ENCODE measurements around the gene FLACC1.

The FLACC1 gene

DNA sequence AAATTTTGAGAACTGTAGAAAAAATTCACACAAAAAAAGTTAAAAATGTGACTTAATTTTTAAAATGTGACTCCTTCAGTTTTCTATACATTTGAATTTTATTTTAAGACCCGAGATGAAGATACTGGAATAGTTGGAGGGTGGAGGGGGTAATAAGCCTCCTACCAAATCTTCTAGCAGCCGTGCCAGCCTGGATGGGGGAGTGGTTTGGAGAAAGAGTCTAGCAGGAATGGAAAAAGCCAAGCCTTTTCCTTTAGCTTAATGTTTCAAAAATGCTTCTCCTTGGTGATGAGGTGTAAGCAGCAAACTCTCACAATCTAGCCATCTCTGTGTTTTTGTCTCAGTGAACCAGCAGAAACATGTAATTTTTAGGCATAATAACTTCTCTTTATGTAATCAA is 82.1 kb downstream of the FLACC1 start:
- DNase-seq, result no peak

DNA sequence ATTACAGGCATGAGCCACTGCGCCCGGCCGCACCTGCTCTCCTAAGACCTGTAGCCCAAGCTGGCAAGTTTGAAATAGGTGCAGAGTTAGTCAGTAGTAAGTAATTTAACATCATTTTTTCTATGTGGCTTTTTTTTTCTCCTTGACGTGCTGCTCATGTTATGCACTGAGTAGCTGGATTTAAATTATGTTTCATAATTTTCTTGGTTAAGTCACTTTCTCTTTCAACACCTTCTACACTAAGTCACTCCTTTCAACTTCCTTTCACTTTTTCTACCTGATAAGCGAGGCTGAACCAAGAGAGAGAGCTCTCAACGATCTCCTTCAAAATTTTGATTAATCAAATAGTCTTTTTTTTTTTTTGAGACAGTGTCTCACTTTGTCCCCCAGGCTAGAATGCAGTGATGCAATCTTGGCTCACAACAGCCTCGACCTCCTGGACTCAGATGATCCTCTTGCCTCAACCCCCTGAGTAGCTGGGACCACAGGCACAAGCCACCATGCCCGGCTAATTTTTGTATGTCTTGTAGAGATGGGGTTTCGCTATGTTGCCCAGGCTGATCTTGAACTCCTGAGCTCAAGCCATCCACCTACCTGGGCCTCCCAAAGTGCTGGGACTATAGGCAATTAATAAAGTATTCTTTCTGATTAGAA is 83.7 kb downstream of the FLACC1 start:
- DNase-seq, result no peak

DNA sequence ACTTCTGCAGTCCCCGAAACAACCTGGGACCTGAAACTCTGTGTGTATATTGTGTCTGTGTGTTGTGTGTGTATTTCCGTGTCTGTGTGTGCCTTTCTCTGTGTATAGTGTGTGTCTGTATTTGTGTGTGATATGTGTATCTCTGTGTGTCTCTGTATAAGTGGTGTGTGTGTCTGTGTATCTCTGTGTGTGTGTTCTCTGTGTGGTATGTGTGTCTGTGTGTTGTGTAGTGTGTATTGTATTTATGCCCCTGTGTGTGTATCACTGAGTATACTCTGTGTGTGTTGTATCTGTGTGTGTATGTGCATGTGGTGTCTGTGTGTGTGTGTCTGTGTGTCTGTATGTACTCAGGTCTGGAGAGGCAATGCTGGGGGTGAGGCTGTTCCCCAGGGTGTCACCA is 85.2 kb downstream of the FLACC1 start:
- DNase-seq, result no peak

DNA sequence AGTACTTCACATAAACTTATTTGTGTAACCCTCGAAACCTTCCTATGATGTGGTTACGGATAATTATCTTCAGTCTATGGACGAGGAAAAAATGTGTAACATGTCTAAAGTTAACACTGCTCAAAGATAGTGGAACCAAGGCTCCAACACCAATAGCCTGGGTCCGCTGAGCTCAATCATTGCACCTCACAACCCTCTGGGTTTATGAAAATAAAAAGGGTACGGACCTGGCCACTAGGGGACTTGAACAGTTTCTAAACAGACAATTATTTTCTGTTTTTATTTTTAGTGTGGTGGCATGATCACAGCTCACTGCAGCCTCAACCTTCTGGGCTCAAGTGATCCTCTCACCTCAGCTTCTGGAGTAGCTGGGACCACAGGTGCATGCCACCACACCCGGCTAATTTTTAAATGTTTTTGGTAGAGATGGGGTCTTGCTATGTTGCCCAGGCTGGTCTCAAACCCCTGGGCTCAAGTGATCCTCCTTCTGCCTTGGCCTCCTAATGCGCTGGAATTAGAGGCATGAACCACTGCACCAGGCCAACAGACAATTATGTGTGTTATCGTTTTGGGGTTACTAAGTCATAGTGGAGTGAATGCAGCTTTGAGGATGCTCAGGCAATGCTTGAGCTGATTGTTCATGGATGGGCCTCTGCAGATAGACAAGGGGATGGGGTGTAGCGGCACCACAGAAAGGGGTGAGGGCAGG is 86.7 kb downstream of the FLACC1 start:
- no peak for DNase-seq

DNA sequence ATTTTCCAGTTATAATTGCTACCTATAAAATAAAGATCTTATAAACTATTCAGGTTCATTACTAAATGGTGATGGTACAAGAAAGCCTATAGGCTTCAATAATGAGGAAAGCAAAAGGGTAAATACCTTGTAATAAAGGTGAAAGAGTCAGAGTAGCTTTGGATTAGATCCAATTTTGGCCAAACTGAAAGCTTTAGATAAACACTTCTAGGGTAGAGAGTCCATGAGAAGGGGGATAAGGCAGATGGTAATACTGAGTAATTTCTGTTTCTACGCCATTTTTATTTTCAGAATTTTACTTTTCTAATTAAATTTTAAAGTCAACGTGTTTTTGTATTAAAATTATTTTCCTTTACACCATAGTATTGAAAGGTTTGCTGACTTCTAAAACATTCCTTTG is 87.4 kb downstream of the FLACC1 start:
- no peak for DNase-seq

DNA sequence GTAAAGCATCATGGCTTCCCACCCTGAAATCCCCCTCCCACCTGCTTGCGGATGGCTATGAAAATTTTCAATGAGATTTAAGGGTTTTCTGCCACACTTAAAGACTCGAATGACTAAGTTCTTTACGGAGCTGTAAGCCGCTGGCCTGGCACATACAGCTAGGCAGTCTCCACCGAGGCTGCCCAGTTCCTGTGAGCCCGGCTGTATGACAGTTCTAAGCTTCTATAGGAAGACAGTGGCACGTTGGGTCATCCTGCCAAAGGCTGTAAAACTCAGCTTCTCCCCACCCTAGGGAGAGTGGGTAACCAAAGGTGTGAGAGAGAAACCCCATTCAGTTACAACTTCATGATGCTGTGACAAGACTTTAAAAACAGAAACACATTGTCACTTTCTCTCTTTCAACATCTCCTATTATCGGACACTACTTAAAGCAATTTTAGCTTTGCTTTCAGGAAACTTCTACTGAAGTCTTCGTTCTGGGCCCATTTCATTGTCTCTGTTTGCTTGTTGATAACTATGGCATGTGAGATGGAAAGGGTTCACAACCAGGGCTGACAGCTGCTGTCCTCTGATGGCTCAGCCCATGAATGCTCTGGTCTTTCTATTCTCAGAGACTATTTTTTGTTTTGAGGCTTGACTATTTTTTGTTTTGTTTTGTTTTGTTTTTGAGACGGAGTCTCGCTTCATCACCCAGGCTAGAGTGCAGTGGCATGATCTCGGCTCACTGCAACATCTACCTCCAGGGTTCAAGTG is 89.7 kb downstream of the FLACC1 start:
- no peak for DNase-seq

DNA sequence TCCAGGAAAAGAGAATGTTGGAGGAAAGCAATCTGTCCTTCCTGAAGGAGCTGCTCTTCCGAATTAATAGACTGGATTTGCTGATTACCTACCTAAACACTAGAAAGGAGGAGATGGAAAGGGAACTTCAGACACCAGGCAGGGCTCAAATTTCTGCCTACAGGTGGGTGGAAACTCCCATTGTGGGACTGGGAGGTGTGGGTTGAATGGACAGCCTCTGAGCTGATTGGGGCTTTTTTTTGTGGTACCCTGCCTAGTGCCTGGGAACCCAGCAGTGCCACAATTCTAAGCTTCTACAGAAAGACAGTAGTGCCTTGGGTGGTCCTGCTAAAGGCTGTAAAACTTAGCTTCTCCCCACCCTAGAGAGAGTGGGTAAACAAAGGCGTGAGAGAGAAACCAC is 90.5 kb downstream of the FLACC1 start:
- DNase-seq, result no peak

DNA sequence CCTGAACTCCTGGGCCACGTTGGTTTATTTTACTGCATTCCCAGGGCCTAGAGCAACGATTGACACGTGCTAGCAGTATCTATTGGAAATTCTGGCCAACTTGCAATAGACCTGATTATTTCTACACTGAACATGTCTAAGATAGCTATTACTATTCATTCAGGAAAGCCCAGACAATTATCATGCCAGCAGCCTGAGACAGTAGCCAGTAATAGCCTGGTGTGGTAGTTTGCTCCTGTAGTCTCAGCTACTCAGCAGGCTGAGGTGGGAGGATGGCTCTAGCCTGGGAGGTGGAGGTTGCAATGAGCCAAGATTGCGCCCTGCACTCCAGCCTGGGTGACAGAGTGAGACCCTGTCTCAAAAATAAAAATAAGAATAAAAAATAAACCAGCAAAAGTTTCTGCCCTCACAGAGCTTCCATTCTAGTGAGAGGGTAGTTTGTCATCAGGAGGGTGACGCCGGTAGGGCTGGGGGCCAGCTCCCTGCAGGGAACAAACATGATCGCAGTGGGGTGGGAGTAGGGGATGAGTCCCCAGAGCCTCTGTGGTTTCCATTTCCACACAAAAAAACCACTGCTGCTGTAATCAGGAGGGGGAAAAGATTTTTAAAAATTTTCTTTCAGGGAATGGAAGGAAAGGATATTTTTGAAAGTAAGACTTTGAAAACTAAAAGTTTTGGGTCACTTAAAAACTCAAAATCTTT is 92.5 kb downstream of the FLACC1 start:
- DNase-seq, result no peak

DNA sequence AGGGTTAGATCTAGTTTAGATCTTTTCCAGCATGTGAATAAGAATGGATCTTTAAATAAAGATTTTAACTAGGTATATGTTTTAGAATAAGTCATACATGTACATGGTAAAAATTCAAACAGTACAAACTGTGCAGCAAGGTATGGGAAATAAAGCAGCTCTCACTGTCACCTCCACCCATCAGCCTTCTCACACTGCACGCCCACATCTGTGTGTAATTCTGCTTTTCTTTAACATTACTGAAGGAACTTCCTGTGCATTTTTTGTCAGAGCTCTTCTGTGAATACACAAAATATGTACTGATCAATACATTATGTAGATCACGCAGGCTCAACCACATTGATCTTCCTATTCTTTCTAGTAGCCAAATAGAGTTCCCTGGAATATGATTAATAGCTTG is 93.4 kb downstream of the FLACC1 start:
- no peak for DNase-seq

DNA sequence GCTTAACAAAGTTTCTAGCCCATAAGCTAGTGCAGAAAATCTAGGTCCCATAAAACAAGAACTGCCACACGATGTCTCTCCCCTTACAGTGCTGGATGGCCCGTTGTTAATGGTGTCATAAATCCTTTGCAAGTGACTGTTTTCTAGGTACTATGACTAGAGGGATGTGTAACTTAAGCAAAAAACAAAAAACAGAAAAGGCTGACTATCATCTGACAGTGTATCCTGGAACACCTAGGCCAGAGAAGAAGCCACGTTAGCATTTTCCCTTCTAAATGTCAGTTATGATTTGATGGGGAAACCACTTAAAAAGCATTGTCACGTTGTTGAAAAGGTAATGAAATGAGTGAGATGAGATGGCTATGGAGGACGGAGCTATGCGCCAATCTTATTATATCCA is 94.4 kb downstream of the FLACC1 start:
- DNase-seq, result no peak

DNA sequence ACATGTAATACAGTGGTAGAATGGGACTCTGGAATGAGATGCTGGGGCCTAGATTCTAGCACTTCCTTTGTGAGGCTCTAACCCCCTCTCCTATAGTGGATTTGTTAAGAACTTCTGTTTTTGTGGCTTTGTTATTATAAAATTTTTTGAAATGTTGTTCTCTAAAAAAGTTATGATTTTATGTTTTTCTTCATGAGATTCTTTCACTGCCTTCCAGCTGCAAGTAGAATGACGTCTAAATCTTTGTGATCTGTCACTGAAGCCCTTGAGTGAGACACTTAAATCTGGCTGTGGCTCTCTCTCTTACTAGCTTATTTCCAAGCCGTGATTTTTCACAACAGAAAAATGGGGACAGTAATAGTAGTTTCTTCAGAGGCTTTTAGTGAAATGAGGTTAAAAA is 95.2 kb downstream of the FLACC1 start:
- no peak for DNase-seq

DNA sequence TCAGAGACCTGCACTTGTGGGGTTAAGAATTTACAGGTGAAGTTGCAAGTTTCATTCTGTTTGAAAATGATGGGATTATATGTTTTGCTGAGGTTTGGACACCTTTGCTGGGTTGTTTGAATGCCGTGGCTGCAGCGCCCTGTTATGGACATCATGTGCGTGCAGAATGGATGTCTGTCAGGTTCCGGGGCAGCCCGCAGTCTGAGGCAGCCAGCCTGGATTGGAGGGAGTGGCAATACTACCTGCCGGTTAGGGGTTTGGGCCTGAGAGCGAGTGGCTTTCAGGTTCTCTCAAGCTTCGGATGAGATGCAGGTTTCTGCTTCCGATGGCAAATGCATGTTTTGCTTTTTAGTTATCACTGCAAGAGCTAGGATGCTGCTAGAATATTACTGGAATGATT is 95.7 kb downstream of the FLACC1 start:
- DNase-seq, result no peak

DNA sequence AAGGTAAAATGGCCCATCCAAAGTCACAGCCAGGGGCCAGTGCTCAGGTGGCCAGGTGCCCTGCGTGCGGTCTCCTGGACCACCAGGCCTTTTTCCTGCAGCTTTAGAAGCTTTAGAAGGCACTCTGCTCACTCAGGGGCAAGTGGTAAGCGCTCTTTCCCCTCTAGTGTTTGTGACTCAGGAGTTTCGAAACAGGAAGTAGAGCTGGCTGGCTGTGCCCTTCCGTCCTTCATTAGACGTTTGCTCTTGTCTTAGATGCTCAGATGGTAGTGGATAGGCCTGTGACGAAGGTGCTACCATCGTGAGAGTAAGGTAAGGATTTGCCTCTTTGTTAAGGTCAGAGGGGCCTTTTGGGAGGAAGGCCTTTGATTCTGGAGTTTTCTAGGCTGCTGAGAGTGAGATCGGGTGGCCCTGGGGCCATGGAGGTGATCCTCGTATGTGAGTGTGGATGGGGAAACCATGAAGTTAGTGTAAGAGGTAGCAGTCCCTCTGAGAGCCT is 96.8 kb downstream of the FLACC1 start, which contains the start of gene CASP8:
CASP8 (plus strand) TSS at position 235 of the 499 bp plus-strand sequence. CDS start 5,951 bp downstream, outside the sequence.
- peak; percentile 3 for DNase-seq

DNA sequence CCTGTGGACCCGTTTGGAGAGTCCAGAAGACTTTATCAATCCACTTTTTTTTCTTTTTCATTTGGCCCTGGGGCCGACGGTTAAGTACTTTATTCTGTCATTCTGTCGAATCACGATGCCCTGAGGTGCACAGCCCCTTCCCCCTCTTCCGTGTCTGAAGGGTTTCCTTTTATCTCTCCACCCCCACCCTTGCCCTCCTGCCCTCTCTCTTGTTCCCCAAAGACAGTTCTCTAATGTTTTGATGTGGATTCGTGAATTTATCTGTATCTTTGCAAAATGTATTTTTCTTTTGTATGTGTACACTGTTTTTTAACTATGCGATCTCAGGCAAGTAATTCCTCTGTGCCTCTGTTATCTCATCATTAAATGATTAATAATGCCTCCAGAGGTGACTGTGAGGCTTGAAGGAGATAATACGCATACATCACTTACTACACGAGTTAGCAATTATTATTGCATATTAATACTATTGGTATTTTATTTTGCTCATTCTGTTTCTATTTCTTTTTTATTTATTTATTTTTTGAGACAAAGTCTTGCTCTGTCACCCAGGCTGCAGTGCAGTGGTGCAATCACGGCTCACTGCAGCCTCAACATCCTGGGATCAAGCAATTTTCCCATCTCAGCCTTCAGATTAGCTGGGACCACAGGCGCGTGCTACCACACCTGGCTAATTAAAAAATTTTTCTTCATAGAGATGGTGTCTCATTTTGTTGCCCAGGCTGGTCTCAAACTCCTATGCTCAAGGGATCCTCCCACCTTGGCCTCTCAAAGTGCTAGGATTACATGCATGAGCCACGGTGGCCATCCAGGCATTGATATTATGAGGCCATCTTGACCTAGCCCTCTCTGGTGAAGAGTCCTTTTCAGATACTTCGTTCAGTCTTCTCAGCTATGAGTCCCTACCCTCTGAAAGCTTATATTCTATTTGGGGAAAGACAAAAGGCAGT is 98.2 kb downstream of the FLACC1 start:
- DNase-seq, result no peak

DNA sequence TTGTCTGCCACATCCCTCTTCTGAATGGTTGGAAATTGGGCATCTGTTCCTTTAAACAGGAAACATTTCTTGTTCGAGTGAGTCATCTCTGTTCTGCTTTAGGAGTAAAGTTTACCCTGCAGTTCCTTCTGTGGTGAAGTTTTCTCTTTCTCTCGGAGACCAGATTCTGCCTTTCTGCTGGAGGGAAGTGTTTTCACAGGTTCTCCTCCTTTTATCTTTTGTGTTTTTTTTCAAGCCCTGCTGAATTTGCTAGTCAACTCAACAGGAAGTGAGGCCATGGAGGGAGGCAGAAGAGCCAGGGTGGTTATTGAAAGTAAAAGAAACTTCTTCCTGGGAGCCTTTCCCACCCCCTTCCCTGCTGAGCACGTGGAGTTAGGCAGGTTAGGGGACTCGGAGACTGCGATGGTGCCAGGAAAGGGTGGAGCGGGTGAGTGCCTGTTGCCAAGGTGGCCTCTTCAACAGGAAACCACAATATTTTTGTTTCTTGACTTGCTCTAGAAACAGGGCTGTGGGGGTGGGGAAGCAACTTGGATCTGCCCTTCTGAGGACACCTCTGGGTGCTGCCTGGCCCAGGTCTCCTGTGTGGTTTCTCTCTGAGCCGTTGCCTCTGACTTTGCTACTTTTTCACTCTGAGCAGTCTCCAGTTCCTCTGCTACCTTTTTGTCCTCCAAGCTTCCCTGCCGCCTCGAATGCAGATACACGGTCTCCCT is 99.0 kb downstream of the FLACC1 start:
- DNase-seq, result peak; percentile 9

DNA sequence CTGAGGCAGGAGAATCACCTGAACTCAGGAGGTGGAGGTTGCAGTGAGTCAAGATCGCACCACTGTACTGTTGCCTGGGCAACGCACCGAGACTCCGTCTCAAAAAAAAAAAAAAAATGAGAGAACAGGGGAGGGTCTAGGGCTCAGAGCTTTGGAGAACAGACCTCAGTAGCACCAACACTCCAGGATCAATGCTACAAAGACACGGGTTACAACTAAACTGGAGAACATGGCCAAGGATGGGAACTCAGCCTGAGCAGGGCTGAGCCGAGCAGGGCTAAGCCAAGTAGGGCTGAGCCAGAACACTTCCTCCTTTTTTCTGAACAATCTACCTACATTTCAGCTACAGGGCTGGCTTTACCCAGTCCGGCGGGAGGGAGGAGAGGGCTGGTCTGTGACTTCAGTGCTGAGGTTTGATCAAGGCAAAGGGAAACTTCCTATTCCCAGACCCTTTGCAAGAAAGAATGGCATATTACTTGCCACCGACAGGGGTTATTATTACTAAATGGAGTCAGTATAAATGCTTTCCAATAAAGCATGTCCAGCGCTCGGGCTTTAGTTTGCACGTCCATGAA is 99.7 kb downstream of the FLACC1 start:
- DNase-seq, result no peak

DNA sequence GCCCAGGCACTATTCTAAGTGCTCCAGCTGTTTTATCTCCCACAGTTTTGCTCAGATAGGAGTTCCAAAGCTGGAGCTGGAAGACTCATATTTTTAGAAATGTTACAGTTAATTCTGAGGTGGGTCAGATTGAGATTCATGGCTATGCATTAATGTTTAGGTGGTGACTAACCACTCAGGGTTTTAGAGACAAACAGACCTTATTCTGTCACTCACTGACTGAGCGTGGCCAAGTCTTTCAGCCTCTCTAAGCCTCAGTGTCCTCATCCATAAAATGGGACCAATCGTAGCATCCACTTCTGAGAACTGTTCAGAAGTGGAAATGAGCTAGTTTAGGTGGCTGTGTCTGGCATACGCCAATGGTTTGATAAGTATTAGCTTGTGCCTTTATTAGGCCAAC is 101.1 kb downstream of the FLACC1 start:
- no peak for DNase-seq

DNA sequence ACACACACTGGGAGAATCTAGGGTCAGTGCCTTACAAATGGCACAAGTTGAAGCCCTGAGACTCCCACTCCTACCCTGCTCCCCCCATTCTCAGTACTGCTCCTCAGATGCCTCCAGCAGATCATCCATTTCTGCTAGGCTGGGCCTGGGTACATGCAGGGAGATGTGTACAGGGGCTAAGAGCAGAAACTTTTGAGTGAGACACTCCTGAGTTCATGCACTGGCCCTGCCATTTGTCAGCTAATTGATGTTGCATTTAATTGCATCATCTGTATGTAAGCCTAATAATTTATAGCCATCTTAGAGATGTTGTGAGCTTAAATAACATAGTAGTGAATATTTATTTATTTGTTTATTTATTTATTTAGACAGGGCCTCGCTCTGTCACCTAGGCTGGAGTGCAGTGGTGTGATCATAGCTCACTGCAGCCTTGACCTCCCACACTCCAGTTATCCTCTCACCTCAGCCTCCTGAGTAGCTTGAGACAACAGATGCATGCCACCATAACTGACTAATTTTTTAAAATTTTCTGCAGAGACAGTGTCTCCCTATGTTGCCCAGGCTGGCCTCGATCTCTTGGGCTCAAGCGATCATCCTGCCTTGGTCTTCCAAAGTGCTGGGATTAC is 101.6 kb downstream of the FLACC1 start:
- DNase-seq, result no peak

DNA sequence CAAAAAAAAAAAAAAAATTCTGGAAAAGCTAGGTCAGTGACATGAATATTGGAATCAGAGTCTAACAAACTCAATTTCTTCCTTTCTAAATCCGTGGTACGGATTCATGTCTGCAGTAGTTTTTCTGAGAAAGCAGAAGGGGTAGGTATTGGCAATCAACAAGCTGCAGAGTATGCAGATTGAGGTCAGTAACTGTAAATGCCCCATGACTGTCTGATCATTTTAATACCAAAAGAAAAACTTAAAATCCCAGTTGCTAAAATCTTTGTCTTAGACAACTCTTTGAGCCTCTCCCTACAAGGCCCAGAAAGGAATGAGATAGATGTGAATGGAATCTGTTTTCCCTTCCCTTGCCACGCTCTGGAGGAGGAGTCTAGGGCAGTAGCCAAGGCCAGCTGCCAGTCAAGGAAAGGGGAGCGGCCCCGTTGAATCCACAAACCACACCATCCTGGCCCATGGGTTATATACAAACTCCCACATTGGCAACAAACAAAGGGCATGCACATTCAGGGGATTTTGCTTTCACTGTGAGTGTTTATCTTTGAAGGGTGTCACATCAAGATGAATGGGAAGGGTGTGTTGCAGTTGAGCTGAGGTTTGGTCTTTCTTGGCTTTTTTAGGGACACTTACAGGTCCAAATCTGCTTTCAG is 102.9 kb downstream of the FLACC1 start:
- DNase-seq, result no peak

DNA sequence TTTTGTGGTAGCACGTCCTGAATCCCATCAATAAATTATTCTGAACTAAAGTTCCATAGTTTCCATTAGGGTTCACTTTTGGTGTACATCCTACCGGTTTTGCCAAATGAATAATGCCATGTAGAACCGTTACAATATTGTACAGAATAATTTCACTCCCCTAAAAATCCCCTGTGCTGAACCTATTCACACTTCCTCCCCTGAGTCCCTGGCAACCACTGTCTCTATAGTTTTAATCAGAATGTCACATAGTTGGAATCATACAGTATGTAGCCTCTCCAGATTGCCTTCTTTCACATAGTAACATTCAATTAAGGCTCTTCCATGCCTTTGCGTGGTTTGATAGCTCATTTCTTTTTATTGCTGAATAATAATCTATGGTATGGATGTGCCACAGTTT is 106.4 kb downstream of the FLACC1 start:
- no peak for DNase-seq

Measured in midbrain (tissue), 1 donor.